Panc1 (cell line): ENCODE measurements around the gene ANKRD65. TPM values are rescaled to one million over a fixed set of nuclear protein-coding genes. Genes with fewer than 3 reads are reported as not detected.
"Not testable (repeated sequence)": the region's sequence is repeated elsewhere in the genome, so short reads cannot be mapped to it uniquely, and the experiment has no call there.

Experiments
- ATAC-seq: fragments of 200-7000 bp; cut with Tn5 transposase; 2 replicates; pipeline ENCODE4 v1.9.1; 2020; ENCODE audit warnings: mild to moderate bottlenecking, moderate library complexity
- BruUV-seq: library from RNA; stranded (reverse); fragments of 400-500 nt; replicated peaks from 2 replicates; lab custom pipeline; 2021; lab: Mats Ljungman, UMichigan
- CTCF ChIA-PET: fragments of 300-600 bp; sonication (Branson Sonifier 250); formaldehyde crosslinking; loops from one replicate; lab custom pipeline; 2022; ENCODE audit warnings: antibody characterized with exemption; lab: Charles Lee
- POLR2A ChIA-PET: fragments of 300-600 bp; sonication (Branson Sonifier 250); formaldehyde crosslinking; loops from one replicate; lab custom pipeline; 2022; ENCODE audit warnings: antibody characterized with exemption; lab: Charles Lee
- DNase-seq: peaks from one replicate; pipeline ENCODE4 v3.0.0-alpha.2; 2010; ENCODE audit warnings: low read depth, low spot score
- H3K27ac ChIP-seq: 2 replicates; pipeline ENCODE4 v1.5.1; 2011; ENCODE audit warnings: mild to moderate bottlenecking, low read length, inconsistent platforms
- H3K27me3 ChIP-seq: fragments of 200-500 bp; sonication (Bioruptor generic); 2 replicates; pipeline ENCODE4 v1.6.0; 2014; ENCODE audit warnings: low read length, inconsistent platforms; ENCODE audit not compliant: control insufficient read depth, insufficient read depth
- H3K36me3 ChIP-seq: fragments of 200-500 bp; sonication (Bioruptor generic); 2 replicates; pipeline ENCODE4 v1.5.1; 2014; ENCODE audit warnings: inconsistent platforms, mild to moderate bottlenecking, low read length, moderate library complexity; ENCODE audit not compliant: control insufficient read depth, insufficient read depth
- H3K4me1 ChIP-seq: 2 replicates; pipeline ENCODE4 v1.5.1; 2011; ENCODE audit warnings: inconsistent platforms, mild to moderate bottlenecking, low read length, moderate library complexity; ENCODE audit not compliant: control insufficient read depth, insufficient read depth
- H3K4me3 ChIP-seq, 2 experiments: 2 replicates each; pipeline ENCODE4 v1.5.1; 2011 to 2012; ENCODE audit warnings: low read depth in 2 of 2, low read length in 2 of 2, mild to moderate bottlenecking in 2 of 2, inconsistent platforms in 1 of 2, moderate library complexity in 1 of 2
- H3K9me3 ChIP-seq: fragments of 200-500 bp; sonication (Bioruptor generic); 2 replicates; pipeline ENCODE4 v1.5.1; 2014; ENCODE audit warnings: low read depth, mild to moderate bottlenecking, inconsistent platforms, low read length, moderate library complexity; ENCODE audit not compliant: control insufficient read depth, insufficient read depth
- POLR2AphosphoS5 ChIP-seq: IDR thresholded peaks from 2 replicates; pipeline ENCODE4 v1.6.1; 2012; ENCODE audit warnings: mild to moderate bottlenecking, low read depth, low read length, moderate library complexity
- SIN3A ChIP-seq: IDR thresholded peaks from 2 replicates; pipeline ENCODE4 v1.6.1; 2012; ENCODE audit warnings: low read depth, mild to moderate bottlenecking, low read length, moderate library complexity, borderline replicate concordance; ENCODE audit not compliant: insufficient read depth
- TCF7L2 ChIP-seq: IDR thresholded peaks from 2 replicates; pipeline ENCODE4 v1.6.1; 2011; ENCODE audit warnings: mild to moderate bottlenecking, low read depth, low read length, inconsistent platforms
- in situ Hi-C: cut with HindIII; loops from 2 replicates; pipeline ENCODE4 v1.10.0; 2016; ENCODE audit warnings: low sequenced_read_pairs, low pct_unique_long_range_greater_than_20kb
- intact Hi-C: fragments of 100-400 bp; cut with micrococcal nuclease; formaldehyde crosslinking; loops from one replicate; pipeline ENCODE4 v1.10.0; 2022; ENCODE audit not compliant: unreplicated experiment
- total RNA-seq: library from RNA; stranded (reverse); gene quantifications from one replicate; pipeline ENCODE4 v1.2.1, GENCODE V29; 2021; ENCODE audit not compliant: unreplicated experiment
- TF ChIP-seq, protein P1 (sequence below): fragments of 450-650 bp; IDR thresholded peaks from 2 replicates; pipeline ENCODE4 v1.5.1; 2017; ENCODE audit warnings: mild to moderate bottlenecking
- TF ChIP-seq, protein P2 (sequence below), 2 experiments: IDR thresholded peaks; 2 replicates each; pipeline ENCODE4 v1.6.1; 2011 to 2012; ENCODE audit warnings: low read depth in 2 of 2, control low read depth in 1 of 2, low read length in 1 of 2, mild to moderate bottlenecking in 1 of 2, moderate library complexity in 1 of 2; ENCODE audit not compliant: insufficient read depth in 1 of 2

ANKRD65 gene
- total RNA-seq, 1 experiment from 2014 or later = 1.9 TPM

DNA sequence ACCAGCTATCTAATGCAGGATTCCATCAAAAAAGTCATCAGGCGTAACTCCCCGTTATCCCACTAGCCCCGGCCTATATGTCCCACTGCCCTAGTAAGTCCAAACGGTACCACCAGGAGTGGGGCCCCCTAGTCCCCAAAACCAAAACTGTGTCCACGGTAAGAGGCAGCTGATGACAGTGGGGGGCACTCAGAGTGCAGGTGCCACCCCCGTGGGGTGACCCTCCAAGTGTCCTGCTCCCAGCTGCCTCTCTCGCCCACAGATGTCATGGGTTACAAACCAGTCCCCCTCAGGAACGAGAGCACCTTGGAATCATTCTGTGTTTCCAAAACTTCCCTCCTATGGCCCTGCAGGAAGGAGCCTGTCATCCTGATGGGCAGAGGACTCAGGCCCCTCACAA is 35.1 kb downstream of the ANKRD65 start:
- in situ Hi-C loops (no loop called here), intact Hi-C loops (no loop called here)
- ChIA-PET POLR2A (no interaction called here), CTCF (no interaction called here)
- no TSS peak for BruUV-seq
- DNase-seq = no peak
- TF ChIP-seq, protein P1, sequence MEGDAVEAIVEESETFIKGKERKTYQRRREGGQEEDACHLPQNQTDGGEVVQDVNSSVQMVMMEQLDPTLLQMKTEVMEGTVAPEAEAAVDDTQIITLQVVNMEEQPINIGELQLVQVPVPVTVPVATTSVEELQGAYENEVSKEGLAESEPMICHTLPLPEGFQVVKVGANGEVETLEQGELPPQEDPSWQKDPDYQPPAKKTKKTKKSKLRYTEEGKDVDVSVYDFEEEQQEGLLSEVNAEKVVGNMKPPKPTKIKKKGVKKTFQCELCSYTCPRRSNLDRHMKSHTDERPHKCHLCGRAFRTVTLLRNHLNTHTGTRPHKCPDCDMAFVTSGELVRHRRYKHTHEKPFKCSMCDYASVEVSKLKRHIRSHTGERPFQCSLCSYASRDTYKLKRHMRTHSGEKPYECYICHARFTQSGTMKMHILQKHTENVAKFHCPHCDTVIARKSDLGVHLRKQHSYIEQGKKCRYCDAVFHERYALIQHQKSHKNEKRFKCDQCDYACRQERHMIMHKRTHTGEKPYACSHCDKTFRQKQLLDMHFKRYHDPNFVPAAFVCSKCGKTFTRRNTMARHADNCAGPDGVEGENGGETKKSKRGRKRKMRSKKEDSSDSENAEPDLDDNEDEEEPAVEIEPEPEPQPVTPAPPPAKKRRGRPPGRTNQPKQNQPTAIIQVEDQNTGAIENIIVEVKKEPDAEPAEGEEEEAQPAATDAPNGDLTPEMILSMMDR = no peak
- no peak for TF ChIP-seq POLR2AphosphoS5
- no peak for TF ChIP-seq SIN3A
- TF ChIP-seq TCF7L2 = no peak
- TF ChIP-seq, protein P2, sequence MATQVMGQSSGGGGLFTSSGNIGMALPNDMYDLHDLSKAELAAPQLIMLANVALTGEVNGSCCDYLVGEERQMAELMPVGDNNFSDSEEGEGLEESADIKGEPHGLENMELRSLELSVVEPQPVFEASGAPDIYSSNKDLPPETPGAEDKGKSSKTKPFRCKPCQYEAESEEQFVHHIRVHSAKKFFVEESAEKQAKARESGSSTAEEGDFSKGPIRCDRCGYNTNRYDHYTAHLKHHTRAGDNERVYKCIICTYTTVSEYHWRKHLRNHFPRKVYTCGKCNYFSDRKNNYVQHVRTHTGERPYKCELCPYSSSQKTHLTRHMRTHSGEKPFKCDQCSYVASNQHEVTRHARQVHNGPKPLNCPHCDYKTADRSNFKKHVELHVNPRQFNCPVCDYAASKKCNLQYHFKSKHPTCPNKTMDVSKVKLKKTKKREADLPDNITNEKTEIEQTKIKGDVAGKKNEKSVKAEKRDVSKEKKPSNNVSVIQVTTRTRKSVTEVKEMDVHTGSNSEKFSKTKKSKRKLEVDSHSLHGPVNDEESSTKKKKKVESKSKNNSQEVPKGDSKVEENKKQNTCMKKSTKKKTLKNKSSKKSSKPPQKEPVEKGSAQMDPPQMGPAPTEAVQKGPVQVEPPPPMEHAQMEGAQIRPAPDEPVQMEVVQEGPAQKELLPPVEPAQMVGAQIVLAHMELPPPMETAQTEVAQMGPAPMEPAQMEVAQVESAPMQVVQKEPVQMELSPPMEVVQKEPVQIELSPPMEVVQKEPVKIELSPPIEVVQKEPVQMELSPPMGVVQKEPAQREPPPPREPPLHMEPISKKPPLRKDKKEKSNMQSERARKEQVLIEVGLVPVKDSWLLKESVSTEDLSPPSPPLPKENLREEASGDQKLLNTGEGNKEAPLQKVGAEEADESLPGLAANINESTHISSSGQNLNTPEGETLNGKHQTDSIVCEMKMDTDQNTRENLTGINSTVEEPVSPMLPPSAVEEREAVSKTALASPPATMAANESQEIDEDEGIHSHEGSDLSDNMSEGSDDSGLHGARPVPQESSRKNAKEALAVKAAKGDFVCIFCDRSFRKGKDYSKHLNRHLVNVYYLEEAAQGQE (IDR thresholded peaks at IDR 0.05; ENCODE audit: insufficient read depth in 1 of 2, low read depth in 2 of 2, low read length in 1 of 2) = no peak
- Histone ChIP-seq H3K36me3 (peaks cover 19% of the 10 kb centered on the region), H3K27ac (no peak overlapping the region), H3K4me1 (no peaks in the 10 kb centered on the region), H3K27me3 (no peaks in the 10 kb centered on the region), H3K4me3 (no peak overlapping the region), H3K9me3 (no peaks in the 10 kb centered on the region)
- no peak for ATAC-seq

DNA sequence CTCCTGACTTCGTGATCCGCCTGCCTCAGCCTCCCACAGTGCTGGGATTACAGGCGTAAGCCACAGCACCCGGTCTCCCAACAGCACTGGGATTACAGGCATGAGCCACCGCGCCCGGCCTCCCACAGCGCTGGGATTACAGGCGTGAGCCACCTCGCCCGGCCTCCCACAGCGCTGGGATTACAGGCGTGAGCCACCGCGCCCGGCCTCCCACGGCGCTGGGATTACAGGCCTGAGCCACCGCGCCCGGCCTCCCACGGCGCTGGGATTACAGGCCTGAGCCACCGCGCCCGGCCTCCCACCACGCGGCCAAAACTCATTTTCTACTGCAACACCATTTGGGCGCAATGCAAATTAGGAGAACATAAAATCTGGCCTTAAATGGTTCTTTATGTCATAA is 35.7 kb downstream of the ANKRD65 start:
- POLR2A ChIA-PET, ATAC-seq, H3K27me3 ChIP-seq, DNase-seq, in situ Hi-C loops, intact Hi-C loops, H3K4me3 ChIP-seq, BruUV-seq, H3K4me1 ChIP-seq, H3K27ac ChIP-seq, H3K9me3 ChIP-seq: not testable (repeated sequence)
- CTCF ChIA-PET = interaction anchor here (0.8 kb wide), 1 partner anchor 113 kb away, joined by 5 read pairs; no protein-coding TSS in a partner anchor
- H3K36me3 ChIP-seq = peaks cover 15% of the 10 kb centered on the region

DNA sequence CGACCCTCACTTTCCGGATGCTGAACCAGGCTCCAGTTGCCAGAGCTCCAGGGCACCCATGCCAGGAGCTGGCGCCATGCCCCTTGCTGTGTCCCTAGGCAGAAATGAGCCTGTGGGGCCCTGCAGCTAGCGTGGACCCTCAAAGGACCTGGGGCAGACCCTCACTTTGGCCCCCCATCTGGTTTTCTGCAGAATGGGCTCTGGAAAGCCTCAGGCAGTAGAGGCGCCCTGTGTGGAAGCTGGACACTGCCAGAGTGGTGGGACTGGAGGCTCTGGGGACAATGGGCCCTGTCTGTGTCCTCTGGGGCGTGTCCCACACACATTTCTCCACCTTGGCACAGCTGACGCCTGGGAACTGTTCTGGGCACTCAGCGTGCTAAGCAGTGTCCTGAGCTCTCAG is 39.8 kb downstream of the ANKRD65 start:
- no peak for TF ChIP-seq TCF7L2
- no peak for TF ChIP-seq SIN3A
- TF ChIP-seq POLR2AphosphoS5 = no peak
- TF ChIP-seq, protein P2 (IDR thresholded peaks at IDR 0.05; ENCODE audit: insufficient read depth in 1 of 2, low read depth in 2 of 2, low read length in 1 of 2) = no peak
- TF ChIP-seq, protein P1 = no peak
- POLR2A ChIA-PET = no interaction called here
- Histone ChIP-seq H3K4me3 (no peak overlapping the region), H3K9me3 (no peaks in the 10 kb centered on the region), H3K27ac (no peak overlapping the region), H3K27me3 (no peaks in the 10 kb centered on the region), H3K36me3 (peaks cover 3% of the 10 kb centered on the region), H3K4me1 (peaks cover 7% of the 10 kb centered on the region; the same call in 1 of the 2 replicates)
- no TSS peak for BruUV-seq
- ATAC-seq (no peak), DNase-seq (no peak)
- intact Hi-C loops = no loop called here
- CTCF ChIA-PET = no interaction called here
- in situ Hi-C loops = no loop called here
